Neural cell (in vitro differentiated cells): ENCODE data around the gene PAX2. TPM values are rescaled to one million over a fixed set of nuclear protein-coding genes. Genes with fewer than 3 reads are reported as not detected.

ENCODE experiments used
- H2AFZ ChIP-seq: fragments of 200-600, 300-800 bp; sonication (generic), shearing (Covaris generic); 2 replicates; pipeline ENCODE4 v1.6.0; 2014; ENCODE audit warnings: low read depth, mild to moderate bottlenecking, antibody characterized with exemption, low read length, moderate library complexity
- H3F3A ChIP-seq: fragments of 200-600 bp; shearing (Covaris generic); 2 replicates; pipeline ENCODE4 v1.6.1; 2016; ENCODE audit warnings: mild to moderate bottlenecking, moderate library complexity, mixed read lengths, antibody characterized with exemption, low read length; ENCODE audit not compliant: insufficient read depth, poor library complexity, severe bottlenecking
- H3K27ac ChIP-seq: fragments of 200-600, 300-800 bp; sonication (generic), shearing (Covaris generic); 2 replicates; pipeline ENCODE4 v1.5.1; 2014; ENCODE audit warnings: mild to moderate bottlenecking, low read length, moderate library complexity
- H3K27me3 ChIP-seq: fragments of 300-800, 200-600 bp; sonication (generic), shearing (Covaris generic); 2 replicates; pipeline ENCODE4 v1.6.0; 2014; ENCODE audit warnings: mild to moderate bottlenecking, low read depth, low read length, moderate library complexity; ENCODE audit not compliant: insufficient read depth
- H3K36me3 ChIP-seq: fragments of 300-800, 200-600 bp; sonication (generic), shearing (Covaris generic); 2 replicates; pipeline ENCODE4 v1.5.1; 2014; ENCODE audit warnings: mild to moderate bottlenecking, antibody characterized with exemption, low read length, moderate library complexity; ENCODE audit not compliant: insufficient read depth
- H3K4me2 ChIP-seq: fragments of 300-800, 200-600 bp; sonication (generic), shearing (Covaris generic); 2 replicates; pipeline ENCODE4 v1.6.0; 2014; ENCODE audit warnings: mild to moderate bottlenecking, low read length
- H3K4me3 ChIP-seq: fragments of 300-800, 200-600 bp; sonication (generic), shearing (Covaris generic); 2 replicates; pipeline ENCODE4 v1.5.1; 2014; ENCODE audit warnings: mild to moderate bottlenecking, low read length, moderate library complexity
- H3K79me2 ChIP-seq: fragments of 200-600 bp; shearing (Covaris generic); replicated peaks from 2 replicates; pipeline ENCODE4 v1.6.0; 2014; ENCODE audit warnings: mild to moderate bottlenecking, low read length, moderate library complexity; ENCODE audit not compliant: insufficient read depth
- H3K9ac ChIP-seq: fragments of 300-800, 200-600 bp; sonication (generic), shearing (Covaris generic); 2 replicates; pipeline ENCODE4 v1.6.1; 2016; ENCODE audit warnings: mild to moderate bottlenecking, low read length, mixed read lengths
- H3K9me2 ChIP-seq: fragments of 200-600 bp; shearing (Covaris generic); 2 replicates; pipeline ENCODE4 v1.6.1; 2016; ENCODE audit warnings: mild to moderate bottlenecking, low read length, mixed read lengths; ENCODE audit not compliant: insufficient read depth
- H3K9me3 ChIP-seq: fragments of 200-600, 300-800 bp; sonication (generic), shearing (Covaris generic); 2 replicates; pipeline ENCODE4 v1.6.1; 2016; ENCODE audit warnings: mild to moderate bottlenecking, mixed run types, low read length, moderate library complexity, mixed read lengths
- H4K20me1 ChIP-seq: fragments of 200-600 bp; shearing (Covaris generic); 2 replicates; pipeline ENCODE4 v1.6.1; 2016; ENCODE audit warnings: mild to moderate bottlenecking, mixed run types; ENCODE audit not compliant: insufficient read depth
- EP300 ChIP-seq: fragments of 450-650 bp; conservative IDR thresholded peaks from 2 replicates; pipeline ENCODE4 v1.6.1; 2014; ENCODE audit warnings: antibody characterized with exemption, mild to moderate bottlenecking, moderate library complexity; ENCODE audit not compliant: poor library complexity, severe bottlenecking
- EZH2 ChIP-seq: fragments of 200-600, 300-800 bp; shearing (Covaris generic), sonication (generic); IDR thresholded peaks from 2 replicates; pipeline ENCODE4 v1.6.1; 2014; ENCODE audit warnings: antibody characterized with exemption, low read length, borderline replicate concordance, mild to moderate bottlenecking; ENCODE audit not compliant: insufficient read depth, poor library complexity, severe bottlenecking
- MXI1 ChIP-seq: fragments of 450-650 bp; conservative IDR thresholded peaks from 2 replicates; pipeline ENCODE4 v1.6.1; 2014; ENCODE audit warnings: antibody characterized with exemption, mild to moderate bottlenecking; ENCODE audit not compliant: poor library complexity, severe bottlenecking
- POLR2AphosphoS5 ChIP-seq: IDR thresholded peaks from 2 replicates; pipeline ENCODE4 v1.6.1; 2012
- RAD21 ChIP-seq: fragments of 450-650 bp; conservative IDR thresholded peaks from 2 replicates; pipeline ENCODE4 v1.6.1; 2014; ENCODE audit warnings: antibody characterized with exemption, mild to moderate bottlenecking, moderate library complexity
- SMC3 ChIP-seq: fragments of 450-650 bp; conservative IDR thresholded peaks from 2 replicates; pipeline ENCODE4 v1.6.1; 2014; ENCODE audit warnings: antibody characterized with exemption, mild to moderate bottlenecking, moderate library complexity; ENCODE audit not compliant: poor library complexity
- TAF1 ChIP-seq: IDR thresholded peaks from 2 replicates; pipeline ENCODE4 v1.6.1; 2012; ENCODE audit warnings: low read depth
- polyA plus RNA-seq: library from polyadenylated mRNA; depleted of rRNA; stranded (reverse); fragments of >200 nt; gene quantifications from 2 replicates; pipeline ENCODE4 v1.2.3, GENCODE V29; 2014
- TF ChIP-seq, protein P1 (sequence below): fragments of 450-650 bp; IDR thresholded peaks from 2 replicates; pipeline ENCODE4 v1.5.1; 2014; ENCODE audit warnings: antibody characterized with exemption, mild to moderate bottlenecking, moderate library complexity; ENCODE audit not compliant: poor library complexity, severe bottlenecking
- TF ChIP-seq, protein P2 (sequence below): IDR thresholded peaks from 2 replicates; pipeline ENCODE4 v1.6.1; 2012; ENCODE audit warnings: borderline replicate concordance

PAX2 gene
- polyA plus RNA-seq, 1 donor from 2014 or later, result not detected

DNA sequence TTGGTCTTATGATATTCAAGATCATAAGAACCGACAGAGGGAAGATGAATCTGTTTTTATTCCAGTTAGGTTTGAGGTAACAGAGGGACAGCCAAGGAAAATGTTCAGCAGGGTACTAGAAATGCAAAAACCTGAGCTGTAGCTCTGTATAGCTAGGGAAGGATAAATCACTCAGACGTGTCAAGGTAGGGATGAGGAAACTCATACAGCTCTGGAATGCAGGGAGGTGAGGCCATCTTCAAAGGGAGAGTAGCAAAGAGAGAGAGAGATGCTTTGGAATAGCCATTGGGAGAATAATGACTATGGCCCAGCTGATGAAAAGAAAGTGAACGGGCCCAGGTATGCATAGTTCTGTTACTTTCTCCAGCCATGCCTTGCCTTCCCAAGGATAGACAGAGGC lies 77.8 kb downstream of the PAX2 start:
- no peak overlapping the region for H3K9ac ChIP-seq
- no peaks in the 10 kb centered on the region for H3K9me3 ChIP-seq
- no peaks in the 10 kb centered on the region for H4K20me1 ChIP-seq
- TF ChIP-seq, protein P1, sequence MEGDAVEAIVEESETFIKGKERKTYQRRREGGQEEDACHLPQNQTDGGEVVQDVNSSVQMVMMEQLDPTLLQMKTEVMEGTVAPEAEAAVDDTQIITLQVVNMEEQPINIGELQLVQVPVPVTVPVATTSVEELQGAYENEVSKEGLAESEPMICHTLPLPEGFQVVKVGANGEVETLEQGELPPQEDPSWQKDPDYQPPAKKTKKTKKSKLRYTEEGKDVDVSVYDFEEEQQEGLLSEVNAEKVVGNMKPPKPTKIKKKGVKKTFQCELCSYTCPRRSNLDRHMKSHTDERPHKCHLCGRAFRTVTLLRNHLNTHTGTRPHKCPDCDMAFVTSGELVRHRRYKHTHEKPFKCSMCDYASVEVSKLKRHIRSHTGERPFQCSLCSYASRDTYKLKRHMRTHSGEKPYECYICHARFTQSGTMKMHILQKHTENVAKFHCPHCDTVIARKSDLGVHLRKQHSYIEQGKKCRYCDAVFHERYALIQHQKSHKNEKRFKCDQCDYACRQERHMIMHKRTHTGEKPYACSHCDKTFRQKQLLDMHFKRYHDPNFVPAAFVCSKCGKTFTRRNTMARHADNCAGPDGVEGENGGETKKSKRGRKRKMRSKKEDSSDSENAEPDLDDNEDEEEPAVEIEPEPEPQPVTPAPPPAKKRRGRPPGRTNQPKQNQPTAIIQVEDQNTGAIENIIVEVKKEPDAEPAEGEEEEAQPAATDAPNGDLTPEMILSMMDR, result no peak
- no peak for TF ChIP-seq EZH2
- TF ChIP-seq, protein P2, sequence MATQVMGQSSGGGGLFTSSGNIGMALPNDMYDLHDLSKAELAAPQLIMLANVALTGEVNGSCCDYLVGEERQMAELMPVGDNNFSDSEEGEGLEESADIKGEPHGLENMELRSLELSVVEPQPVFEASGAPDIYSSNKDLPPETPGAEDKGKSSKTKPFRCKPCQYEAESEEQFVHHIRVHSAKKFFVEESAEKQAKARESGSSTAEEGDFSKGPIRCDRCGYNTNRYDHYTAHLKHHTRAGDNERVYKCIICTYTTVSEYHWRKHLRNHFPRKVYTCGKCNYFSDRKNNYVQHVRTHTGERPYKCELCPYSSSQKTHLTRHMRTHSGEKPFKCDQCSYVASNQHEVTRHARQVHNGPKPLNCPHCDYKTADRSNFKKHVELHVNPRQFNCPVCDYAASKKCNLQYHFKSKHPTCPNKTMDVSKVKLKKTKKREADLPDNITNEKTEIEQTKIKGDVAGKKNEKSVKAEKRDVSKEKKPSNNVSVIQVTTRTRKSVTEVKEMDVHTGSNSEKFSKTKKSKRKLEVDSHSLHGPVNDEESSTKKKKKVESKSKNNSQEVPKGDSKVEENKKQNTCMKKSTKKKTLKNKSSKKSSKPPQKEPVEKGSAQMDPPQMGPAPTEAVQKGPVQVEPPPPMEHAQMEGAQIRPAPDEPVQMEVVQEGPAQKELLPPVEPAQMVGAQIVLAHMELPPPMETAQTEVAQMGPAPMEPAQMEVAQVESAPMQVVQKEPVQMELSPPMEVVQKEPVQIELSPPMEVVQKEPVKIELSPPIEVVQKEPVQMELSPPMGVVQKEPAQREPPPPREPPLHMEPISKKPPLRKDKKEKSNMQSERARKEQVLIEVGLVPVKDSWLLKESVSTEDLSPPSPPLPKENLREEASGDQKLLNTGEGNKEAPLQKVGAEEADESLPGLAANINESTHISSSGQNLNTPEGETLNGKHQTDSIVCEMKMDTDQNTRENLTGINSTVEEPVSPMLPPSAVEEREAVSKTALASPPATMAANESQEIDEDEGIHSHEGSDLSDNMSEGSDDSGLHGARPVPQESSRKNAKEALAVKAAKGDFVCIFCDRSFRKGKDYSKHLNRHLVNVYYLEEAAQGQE, result no peak
- no peak for TF ChIP-seq RAD21
- no peak for TF ChIP-seq POLR2AphosphoS5
- TF ChIP-seq TAF1, result no peak
- TF ChIP-seq MXI1, result no peak
- no peak for TF ChIP-seq EP300
- no peak for TF ChIP-seq SMC3
- H3K36me3 ChIP-seq, result no peaks in the 10 kb centered on the region
- no peaks in the 10 kb centered on the region for H3K9me2 ChIP-seq
- H3K4me3 ChIP-seq, result no peak overlapping the region
- no peak overlapping the region for H2AFZ ChIP-seq
- peaks cover 91% of the 10 kb centered on the region for H3K27me3 ChIP-seq
- no peaks in the 10 kb centered on the region for H3K79me2 ChIP-seq
- no peaks in the 10 kb centered on the region for H3F3A ChIP-seq
- no peak overlapping the region for H3K27ac ChIP-seq
- H3K4me2 ChIP-seq, result no peak overlapping the region

DNA sequence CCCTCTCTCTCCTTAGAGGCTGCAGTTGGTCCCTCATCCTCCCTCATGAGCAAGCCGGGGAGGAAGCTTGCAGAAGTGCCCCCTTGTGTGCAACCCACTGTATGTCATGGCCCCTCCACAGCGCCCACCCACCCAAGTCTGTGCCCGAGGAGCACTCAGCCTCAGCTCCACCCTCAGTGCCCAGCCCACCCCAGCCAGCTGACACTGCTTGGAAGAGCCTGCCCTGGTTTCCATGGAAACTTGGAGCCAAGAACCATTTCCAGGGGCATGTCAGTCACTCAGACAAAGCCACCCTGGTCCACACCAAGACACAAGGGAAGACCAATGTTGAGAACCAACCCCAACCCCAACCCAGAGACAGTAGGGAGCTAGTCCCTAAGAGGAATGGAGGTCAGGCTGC lies 79.5 kb downstream of the PAX2 start:
- no peaks in the 10 kb centered on the region for H3F3A ChIP-seq
- H3K9me3 ChIP-seq, result no peaks in the 10 kb centered on the region
- H3K27ac ChIP-seq, result no peak overlapping the region
- peaks cover 99% of the 10 kb centered on the region for H3K27me3 ChIP-seq
- no peak overlapping the region for H3K4me2 ChIP-seq
- peak overlapping the region; percentile 34 for H3K4me3 ChIP-seq
- TF ChIP-seq, protein P1, result no peak
- TF ChIP-seq RAD21 (no peak), TAF1 (no peak), SMC3 (no peak), POLR2AphosphoS5 (no peak), EZH2 (no peak), EP300 (no peak), MXI1 (no peak)
- TF ChIP-seq, protein P2, result no peak
- H3K36me3 ChIP-seq, result no peaks in the 10 kb centered on the region
- no peak overlapping the region for H3K9ac ChIP-seq
- H3K9me2 ChIP-seq, result no peaks in the 10 kb centered on the region
- H3K79me2 ChIP-seq, result no peaks in the 10 kb centered on the region
- no peaks in the 10 kb centered on the region for H4K20me1 ChIP-seq
- no peak overlapping the region for H2AFZ ChIP-seq
